K562 (cell line): ENCODE data around the gene LGALS7B. TPM values are rescaled to one million over a fixed set of nuclear protein-coding genes. Genes with fewer than 3 reads are reported as not detected.

Experiments used
- CGGBP1 ChIP-seq: fragments of 250-450 bp; sonication (Bioruptor Pico); IDR thresholded peaks from 2 replicates; pipeline ENCODE4 v1.9.0; 2021; ENCODE audit warnings: mild to moderate bottlenecking
- CTCF ChIP-seq, 3 experiments: IDR thresholded peaks in 2 of 3; conservative IDR thresholded peaks in 1 of 3; 2 replicates each; pipeline ENCODE4 v1.5.1; 2011 to 2012; ENCODE audit warnings: low read length in 3 of 3, mild to moderate bottlenecking in 3 of 3, control low read depth in 2 of 3, improper control_type of control experiment in 1 of 3, inconsistent platforms in 1 of 3, low read depth in 1 of 3, mixed read lengths in 1 of 3, moderate library complexity in 1 of 3; ENCODE audit not compliant: insufficient read depth in 2 of 3
- FOXK2 ChIP-seq, 2 experiments: fragments of 450-650 bp; IDR thresholded peaks in 1 of 2; conservative IDR thresholded peaks in 1 of 2; 2 replicates each; pipeline ENCODE4 v1.6.1; 2016; ENCODE audit warnings: low read depth in 2 of 2, mild to moderate bottlenecking in 1 of 2
- KDM1A ChIP-seq, 2 experiments: fragments of 450-650 bp; IDR thresholded peaks; 2 replicates each; pipeline ENCODE4 v1.6.1; 2016; ENCODE audit warnings: mild to moderate bottlenecking in 2 of 2
- MIER1 ChIP-seq: fragments of 450-650 bp; IDR thresholded peaks from 2 replicates; pipeline ENCODE4 v1.6.1; 2016; ENCODE audit warnings: antibody characterized with exemption, mild to moderate bottlenecking, low read depth
- MNT ChIP-seq, 2 experiments: fragments of 450-650 bp; conservative IDR thresholded peaks; 2 replicates each; pipeline ENCODE4 v1.6.1; 2017; ENCODE audit warnings: mild to moderate bottlenecking in 2 of 2, moderate library complexity in 2 of 2
- MTA1 ChIP-seq: fragments of 450-650 bp; IDR thresholded peaks from 2 replicates; pipeline ENCODE4 v1.6.1; 2017; ENCODE audit warnings: borderline replicate concordance
- MXD1 ChIP-seq: fragments of 250-450 bp; sonication (Bioruptor Pico); IDR thresholded peaks from 2 replicates; pipeline ENCODE4 v1.8.0; 2021; ENCODE audit warnings: borderline replicate concordance, mild to moderate bottlenecking, moderate library complexity; ENCODE audit not compliant: poor library complexity, severe bottlenecking
- PKNOX1 ChIP-seq: fragments of 450-650 bp; IDR thresholded peaks from 2 replicates; pipeline ENCODE4 v1.6.1; 2016
- RFX5 ChIP-seq: IDR thresholded peaks from 2 replicates; pipeline ENCODE4 v1.6.1; 2011; ENCODE audit warnings: low read depth, mild to moderate bottlenecking, improper control_type of control experiment, low read length
- SMAD4 ChIP-seq: fragments of 250-450 bp; sonication (Bioruptor Pico); conservative IDR thresholded peaks from 2 replicates; pipeline ENCODE4 v1.8.0; 2021; ENCODE audit warnings: inconsistent platforms, mild to moderate bottlenecking, moderate library complexity
- SMARCE1 ChIP-seq: fragments of 450-650 bp; IDR thresholded peaks from 2 replicates; pipeline ENCODE4 v1.7.1; 2016; ENCODE audit warnings: mild to moderate bottlenecking
- TAL1 ChIP-seq: fragments of 450-650 bp; IDR thresholded peaks from 2 replicates; pipeline ENCODE4 v1.6.1; 2016; ENCODE audit warnings: mild to moderate bottlenecking
- YY1 ChIP-seq, 3 experiments: IDR thresholded peaks; 2 replicates each; pipeline ENCODE4 v1.6.1; 2011; ENCODE audit warnings: low read length in 2 of 3, mild to moderate bottlenecking in 2 of 3, moderate library complexity in 2 of 3, borderline replicate concordance in 1 of 3, control low read depth in 1 of 3, low read depth in 1 of 3; ENCODE audit not compliant: insufficient read depth in 3 of 3, insufficient replicate concordance in 2 of 3, control insufficient read depth in 1 of 3, insufficient read length in 1 of 3; ENCODE audit errors: extremely low read depth in 1 of 3
- ZBTB33 ChIP-seq: sonication (generic); formaldehyde crosslinking; IDR thresholded peaks from 2 replicates; pipeline ENCODE4 v1.8.1; 2023; ENCODE audit warnings: mild to moderate bottlenecking, missing genetic modification reagents
- ZNF263 ChIP-seq: sonication (generic); formaldehyde crosslinking; IDR thresholded peaks from 2 replicates; pipeline ENCODE4 v1.8.0; 2022; ENCODE audit warnings: mild to moderate bottlenecking, missing genetic modification reagents, borderline replicate concordance
- ZNF274 ChIP-seq: IDR thresholded peaks from 2 replicates; pipeline ENCODE4 v1.6.1; 2011; ENCODE audit warnings: low read depth, mild to moderate bottlenecking, low read length, moderate library complexity, borderline replicate concordance
- ZNF324 ChIP-seq: fragments of 250-450 bp; sonication (Bioruptor Pico); IDR thresholded peaks from 2 replicates; pipeline ENCODE4 v1.4.0; 2020; ENCODE audit warnings: mild to moderate bottlenecking
- ZNF778 ChIP-seq: fragments of 450-650 bp; formaldehyde crosslinking; IDR thresholded peaks from 2 replicates; pipeline ENCODE4 v1.4.0; 2020; ENCODE audit warnings: mild to moderate bottlenecking, moderate library complexity
- ZSCAN32 ChIP-seq: fragments of 450-650 bp; formaldehyde crosslinking; IDR thresholded peaks from 2 replicates; pipeline ENCODE4 v1.4.0; 2020; ENCODE audit warnings: mild to moderate bottlenecking, moderate library complexity
- polyA plus RNA-seq, 8 experiments: library from polyadenylated mRNA; depleted of rRNA in 4 of 8; stranded (reverse) in 5 of 8; unstranded in 3 of 8; fragments of >200 nt; fragmentation: Nextera tagmentation in 2 of 8; fragmentation: Illumina TruSeq in 1 of 8; extraction: Ambion mirVana in 2 of 8; extraction: Trizol in 1 of 8; gene quantifications; 2 replicates each; pipeline versions ENCODE4 v1.2.1 to v1.2.3, GENCODE V29; 2011 to 2014; ENCODE audit warnings: inconsistent platforms in 1 of 8, missing spikeins in 1 of 8
- total RNA-seq, 7 experiments: library from RNA; depleted of rRNA in 6 of 7; stranded (reverse); fragments of >200 nt in 6 of 7; fragmentation: Illumina TruSeq in 2 of 7; extraction: Trizol in 2 of 7; gene quantifications; 2 replicates each; pipeline versions ENCODE4 v1.2.1 to v1.2.3, GENCODE V29; 2011 to 2021; ENCODE audit warnings: low replicate concordance in 1 of 7

Gene LGALS7B
- total and polyA plus RNA-seq, 9 of the 15 experiments (the other 6 are each of a cell fraction or from before 2014, with no cell fraction given): not detected

- TF ChIP-seq MNT (conservative IDR thresholded peaks at IDR 0.05) (0 out of 4 replicates have a peak, but pooled peaks of 1 of the 2 experiments have one; percentile 28), MXD1 (CRISPR knock-in tag) (no peak), ZBTB33 (CRISPR knock-in tag) (peak; percentile 46; the same call in 1 of the 2 replicates), ZNF263 (CRISPR knock-in tag) (no peak), ZNF274 (no peak), MIER1 (no peak), MTA1 (peak; percentile 18; the same call in 1 of the 2 replicates), ZNF778 (CRISPR knock-in tag) (no peak), RFX5 (peak; percentile 52; the same call in 1 of the 2 replicates), YY1 (IDR thresholded peaks at IDR 0.05; ENCODE audit: borderline replicate concordance in 1 of 3, control insufficient read depth in 1 of 3, extremely low read depth in 1 of 3, insufficient read depth in 3 of 3, insufficient read length in 1 of 3, insufficient replicate concordance in 2 of 3, low read depth in 1 of 3, low read length in 2 of 3) (no peak), FOXK2 (conservative IDR thresholded peaks at IDR 0.05 in 1 of 2, IDR thresholded peaks at IDR 0.05 in 1 of 2; ENCODE audit: low read depth in 2 of 2) (0 out of 4 replicates have a peak, but pooled peaks of 1 of the 2 experiments have one; percentile 29), CTCF (IDR thresholded peaks at IDR 0.05 in 2 of 3, conservative IDR thresholded peaks at IDR 0.05 in 1 of 3; ENCODE audit: insufficient read depth in 2 of 3, low read depth in 1 of 3, low read length in 3 of 3) (peak in 1 of 3 experiments; percentile 1; a peak in 1 of 6 replicates), KDM1A (IDR thresholded peaks at IDR 0.05) (peak in 1 of 2 experiments; percentile 38; a peak in 1 of 4 replicates), ZNF324 (no peak), PKNOX1 (peak; percentile 81), SMARCE1 (peak; percentile 38; the same call in 1 of the 2 replicates), CGGBP1 (CRISPR knock-in tag) (no peak), ZSCAN32 (no peak), TAL1 (peak; percentile 77), SMAD4 (CRISPR knock-in tag) (0 out of 2 replicates have a peak, but pooled peaks have one; percentile 45)
These were observed 7.9 kb upstream of the LGALS7B start (continued) for GRCh38 chr19:38781058-38781457.
